PC-3 (cell line): Measurements from ENCODE around the gene MYO16. TPM values are rescaled to one million over a fixed set of nuclear protein-coding genes. Genes with fewer than 3 reads are reported as not detected.

ENCODE experiments used
- ATAC-seq: fragments of 200-7000 bp; cut with Tn5 transposase; 2 replicates; pipeline ENCODE4 v1.9.1; 2020; ENCODE audit warnings: mild to moderate bottlenecking, moderate library complexity
- BruUV-seq: library from RNA; stranded (reverse); fragments of 400-500 nt; replicated peaks from 2 replicates; lab custom pipeline; 2021; lab: Mats Ljungman, UMichigan
- CTCF ChIA-PET: fragments of 300-600 bp; sonication (Branson Sonifier 250); formaldehyde crosslinking; loops from one replicate; lab custom pipeline; 2022; ENCODE audit warnings: antibody characterized with exemption; lab: Charles Lee
- POLR2A ChIA-PET: fragments of 300-600 bp; sonication (Branson Sonifier 250); formaldehyde crosslinking; loops from one replicate; lab custom pipeline; 2022; ENCODE audit warnings: antibody characterized with exemption; ENCODE audit not compliant: unreplicated experiment; lab: Charles Lee
- DNase-seq: peaks from one replicate; pipeline ENCODE4 v3.0.0-alpha.2; 2015
- H2AFZ ChIP-seq: fragments of 300-600 bp; sonication (generic); 2 replicates; pipeline ENCODE4 v1.6.0; 2016; ENCODE audit warnings: antibody characterized with exemption, low read length
- H3F3A ChIP-seq: fragments of 300-600 bp; sonication (generic); one replicate; pipeline ENCODE4 v1.6.0; 2017; ENCODE audit warnings: antibody characterized with exemption, low read length, control low read depth, mild to moderate bottlenecking; ENCODE audit not compliant: unreplicated experiment
- H3K27ac ChIP-seq: fragments of 300-600 bp; sonication (generic); 2 replicates; pipeline ENCODE4 v1.5.1; 2016; ENCODE audit warnings: mild to moderate bottlenecking, low read length
- H3K27me3 ChIP-seq: fragments of 300-600 bp; sonication (generic); 2 replicates; pipeline ENCODE4 v1.6.1; 2016; ENCODE audit warnings: low read length, mixed read lengths
- H3K36me3 ChIP-seq: fragments of 300-600 bp; sonication (generic); 2 replicates; pipeline ENCODE4 v1.6.1; 2016; ENCODE audit warnings: low read depth, mixed run types, low read length, mixed read lengths
- H3K4me1 ChIP-seq: fragments of 300-600 bp; sonication (generic); 2 replicates; pipeline ENCODE4 v1.5.1; 2016; ENCODE audit warnings: low read length; ENCODE audit not compliant: insufficient read depth
- H3K4me2 ChIP-seq: fragments of 300-600 bp; sonication (generic); 2 replicates; pipeline ENCODE4 v1.6.0; 2016; ENCODE audit warnings: low read length
- H3K4me3 ChIP-seq: fragments of 300-600 bp; sonication (generic); 2 replicates; pipeline ENCODE4 v1.5.1; 2016; ENCODE audit warnings: mild to moderate bottlenecking, low read length, mixed read lengths
- H3K79me2 ChIP-seq: fragments of 300-600 bp; sonication (generic); 2 replicates; pipeline ENCODE4 v1.6.1; 2017; ENCODE audit warnings: low read length, mixed read lengths
- H3K9ac ChIP-seq: fragments of 300-600 bp; sonication (generic); 2 replicates; pipeline ENCODE4 v1.6.0; 2016; ENCODE audit warnings: mild to moderate bottlenecking, low read length
- H3K9me2 ChIP-seq: fragments of 300-600 bp; sonication (generic); replicated peaks from 2 replicates; pipeline ENCODE4 v1.6.1; 2016; ENCODE audit warnings: mixed run types, low read length, mixed read lengths
- H3K9me3 ChIP-seq: fragments of 300-600 bp; sonication (generic); 2 replicates; pipeline ENCODE4 v1.6.1; 2016; ENCODE audit warnings: low read length, mixed read lengths
- H4K20me1 ChIP-seq: fragments of 300-600 bp; sonication (generic); 2 replicates; pipeline ENCODE4 v1.6.1; 2016; ENCODE audit warnings: low read length, mixed read lengths
- EZH2 ChIP-seq: fragments of 300-600 bp; sonication (generic); IDR thresholded peaks from one replicate; pipeline ENCODE4 v1.6.1; 2017; ENCODE audit warnings: antibody characterized with exemption, mild to moderate bottlenecking, low read length; ENCODE audit not compliant: unreplicated experiment
- EZH2phosphoT487 ChIP-seq: fragments of 300-600 bp; sonication (generic); IDR thresholded peaks from 2 replicates; pipeline ENCODE4 v1.6.1; 2018; ENCODE audit warnings: mild to moderate bottlenecking, antibody characterized with exemption, low read length, borderline replicate concordance
- intact Hi-C: fragments of 100-400 bp; cut with micrococcal nuclease; formaldehyde crosslinking; loops from 2 replicates; pipeline ENCODE4 v1.9.0; 2023
- total RNA-seq: library from RNA; depleted of rRNA; stranded (reverse); fragments of >200 nt; gene quantifications from 2 replicates; pipeline ENCODE4 v1.2.3, GENCODE V29; 2014
- TF ChIP-seq, protein P1 (sequence below): fragments of 300-600 bp; sonication (generic); conservative IDR thresholded peaks from 2 replicates; pipeline ENCODE4 v1.5.1; 2017; ENCODE audit warnings: antibody characterized with exemption, low read depth, mild to moderate bottlenecking, low read length

The MYO16 gene
- total RNA-seq, 1 experiment from 2014 or later: not detected

DNA sequence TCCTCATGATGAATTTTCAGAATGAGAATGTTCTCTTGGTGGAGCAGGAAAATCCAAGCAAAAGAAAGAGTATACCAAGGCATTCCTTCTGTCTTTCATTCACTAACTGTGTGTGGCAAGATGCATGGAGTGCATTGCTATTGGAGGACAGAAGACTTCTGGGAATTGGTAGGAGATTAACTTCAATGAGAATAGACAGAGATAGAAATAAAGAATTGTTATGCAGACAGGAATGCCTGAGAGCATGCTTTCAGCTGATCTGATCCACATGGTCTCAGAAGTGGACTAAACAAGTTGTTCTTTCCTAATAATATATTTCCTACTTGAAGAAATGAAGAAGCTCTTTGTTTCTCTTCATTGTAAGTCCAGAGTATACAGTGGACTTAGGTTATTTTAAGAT, 303.6 kb downstream of the MYO16 start:
- ChIA-PET CTCF (no interaction called here), POLR2A (no interaction called here)
- Histone ChIP-seq H3K4me3 (no peak overlapping the region), H3K27ac (no peak overlapping the region), H3K9me2 (no peaks in the 10 kb centered on the region), H3K4me1 (0 out of 2 replicates have a peak, but pooled peaks cover 5% of the 10 kb centered on the region), H3K4me2 (no peak overlapping the region), H3F3A (no peaks in the 10 kb centered on the region), H2AFZ (no peak overlapping the region), H3K9me3 (no peaks in the 10 kb centered on the region), H3K27me3 (no peaks in the 10 kb centered on the region), H3K79me2 (no peaks in the 10 kb centered on the region), H3K36me3 (no peaks in the 10 kb centered on the region), H4K20me1 (no peaks in the 10 kb centered on the region), H3K9ac (no peak overlapping the region)
- ATAC-seq (no peak), DNase-seq (no peak)
- intact Hi-C loops: no loop called here
- TF ChIP-seq, protein P1, sequence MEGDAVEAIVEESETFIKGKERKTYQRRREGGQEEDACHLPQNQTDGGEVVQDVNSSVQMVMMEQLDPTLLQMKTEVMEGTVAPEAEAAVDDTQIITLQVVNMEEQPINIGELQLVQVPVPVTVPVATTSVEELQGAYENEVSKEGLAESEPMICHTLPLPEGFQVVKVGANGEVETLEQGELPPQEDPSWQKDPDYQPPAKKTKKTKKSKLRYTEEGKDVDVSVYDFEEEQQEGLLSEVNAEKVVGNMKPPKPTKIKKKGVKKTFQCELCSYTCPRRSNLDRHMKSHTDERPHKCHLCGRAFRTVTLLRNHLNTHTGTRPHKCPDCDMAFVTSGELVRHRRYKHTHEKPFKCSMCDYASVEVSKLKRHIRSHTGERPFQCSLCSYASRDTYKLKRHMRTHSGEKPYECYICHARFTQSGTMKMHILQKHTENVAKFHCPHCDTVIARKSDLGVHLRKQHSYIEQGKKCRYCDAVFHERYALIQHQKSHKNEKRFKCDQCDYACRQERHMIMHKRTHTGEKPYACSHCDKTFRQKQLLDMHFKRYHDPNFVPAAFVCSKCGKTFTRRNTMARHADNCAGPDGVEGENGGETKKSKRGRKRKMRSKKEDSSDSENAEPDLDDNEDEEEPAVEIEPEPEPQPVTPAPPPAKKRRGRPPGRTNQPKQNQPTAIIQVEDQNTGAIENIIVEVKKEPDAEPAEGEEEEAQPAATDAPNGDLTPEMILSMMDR: no peak
- TF ChIP-seq EZH2phosphoT487 (no peak), EZH2 (no peak)
- no TSS peak for BruUV-seq

GRCh38 chr13:108938155-108938554, 308.7 kb downstream of the MYO16 start:
- Histone ChIP-seq H3F3A (no peaks in the 10 kb centered on the region), H3K4me1 (no peaks in the 10 kb centered on the region), H3K4me2 (no peak overlapping the region), H3K9me2 (no peaks in the 10 kb centered on the region), H3K79me2 (no peaks in the 10 kb centered on the region), H3K4me3 (no peak overlapping the region), H3K27ac (no peak overlapping the region), H3K9ac (no peak overlapping the region), H3K27me3 (no peaks in the 10 kb centered on the region), H3K9me3 (no peaks in the 10 kb centered on the region), H4K20me1 (no peaks in the 10 kb centered on the region), H2AFZ (no peak overlapping the region), H3K36me3 (no peaks in the 10 kb centered on the region)
- intact Hi-C loops: no loop called here
- TF ChIP-seq, protein P1: no peak
- TF ChIP-seq EZH2 (no peak), EZH2phosphoT487 (no peak)
- ChIA-PET CTCF (no interaction called here), POLR2A (no interaction called here)
- DNase-seq (no peak), ATAC-seq (no peak)
- no TSS peak for BruUV-seq

DNA sequence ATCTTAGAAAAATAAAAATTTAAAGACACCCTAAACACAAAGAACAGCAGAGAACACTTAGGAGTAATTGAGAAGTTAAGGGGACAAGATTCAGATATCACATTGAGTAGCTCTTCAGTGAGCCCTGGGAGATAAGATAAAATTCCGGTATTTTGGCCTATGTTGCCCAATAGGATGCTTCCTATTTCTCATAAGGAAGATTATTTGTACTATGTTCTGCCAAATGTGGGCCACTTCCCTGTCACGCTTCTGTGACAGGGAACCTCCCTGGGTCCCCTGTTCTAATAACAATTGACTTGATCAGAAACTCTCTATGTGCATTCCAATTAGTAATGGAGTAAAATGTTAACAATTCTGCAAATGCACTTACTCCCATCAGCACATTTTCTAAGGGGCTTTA, 310.7 kb downstream of the MYO16 start:
- Histone ChIP-seq H3K27ac (no peak overlapping the region), H3K4me3 (no peak overlapping the region), H3F3A (no peaks in the 10 kb centered on the region), H3K79me2 (no peaks in the 10 kb centered on the region), H3K36me3 (no peaks in the 10 kb centered on the region), H3K27me3 (no peaks in the 10 kb centered on the region), H3K4me1 (no peaks in the 10 kb centered on the region), H3K9me3 (no peaks in the 10 kb centered on the region), H3K9me2 (no peaks in the 10 kb centered on the region), H4K20me1 (no peaks in the 10 kb centered on the region), H3K9ac (no peak overlapping the region), H2AFZ (no peak overlapping the region), H3K4me2 (no peak overlapping the region)
- no TSS peak for BruUV-seq
- POLR2A ChIA-PET: no interaction called here
- CTCF ChIA-PET: no interaction called here
- no peak for DNase-seq
- no peak for ATAC-seq
- intact Hi-C loops: no loop called here
- no peak for TF ChIP-seq EZH2
- TF ChIP-seq, protein P1: no peak
- TF ChIP-seq EZH2phosphoT487: no peak
